Neural cell (in vitro differentiated cells): ENCODE results near the gene UBASH3B.
A peak's percentile ranks its signal among the peaks of the same experiment; 100 is the strongest.

Source experiments
- POLR2AphosphoS5 ChIP-seq: IDR thresholded peaks from 2 replicates; pipeline ENCODE4 v1.6.1; 2012
- RAD21 ChIP-seq: fragments of 450-650 bp; conservative IDR thresholded peaks from 2 replicates; pipeline ENCODE4 v1.6.1; 2014; ENCODE audit warnings: antibody characterized with exemption, mild to moderate bottlenecking, moderate library complexity
- SMC3 ChIP-seq: fragments of 450-650 bp; conservative IDR thresholded peaks from 2 replicates; pipeline ENCODE4 v1.6.1; 2014; ENCODE audit warnings: antibody characterized with exemption, mild to moderate bottlenecking, moderate library complexity; ENCODE audit not compliant: poor library complexity
- TAF1 ChIP-seq: IDR thresholded peaks from 2 replicates; pipeline ENCODE4 v1.6.1; 2012; ENCODE audit warnings: low read depth
- TF ChIP-seq, protein P1 (sequence below): fragments of 450-650 bp; IDR thresholded peaks from 2 replicates; pipeline ENCODE4 v1.5.1; 2014; ENCODE audit warnings: antibody characterized with exemption, mild to moderate bottlenecking, moderate library complexity; ENCODE audit not compliant: poor library complexity, severe bottlenecking

GRCh38 chr11:122763108-122763507, 107.6 kb downstream of the UBASH3B start:
- peak; percentile 54 for TF ChIP-seq POLR2AphosphoS5
- TF ChIP-seq, protein P1, sequence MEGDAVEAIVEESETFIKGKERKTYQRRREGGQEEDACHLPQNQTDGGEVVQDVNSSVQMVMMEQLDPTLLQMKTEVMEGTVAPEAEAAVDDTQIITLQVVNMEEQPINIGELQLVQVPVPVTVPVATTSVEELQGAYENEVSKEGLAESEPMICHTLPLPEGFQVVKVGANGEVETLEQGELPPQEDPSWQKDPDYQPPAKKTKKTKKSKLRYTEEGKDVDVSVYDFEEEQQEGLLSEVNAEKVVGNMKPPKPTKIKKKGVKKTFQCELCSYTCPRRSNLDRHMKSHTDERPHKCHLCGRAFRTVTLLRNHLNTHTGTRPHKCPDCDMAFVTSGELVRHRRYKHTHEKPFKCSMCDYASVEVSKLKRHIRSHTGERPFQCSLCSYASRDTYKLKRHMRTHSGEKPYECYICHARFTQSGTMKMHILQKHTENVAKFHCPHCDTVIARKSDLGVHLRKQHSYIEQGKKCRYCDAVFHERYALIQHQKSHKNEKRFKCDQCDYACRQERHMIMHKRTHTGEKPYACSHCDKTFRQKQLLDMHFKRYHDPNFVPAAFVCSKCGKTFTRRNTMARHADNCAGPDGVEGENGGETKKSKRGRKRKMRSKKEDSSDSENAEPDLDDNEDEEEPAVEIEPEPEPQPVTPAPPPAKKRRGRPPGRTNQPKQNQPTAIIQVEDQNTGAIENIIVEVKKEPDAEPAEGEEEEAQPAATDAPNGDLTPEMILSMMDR: no peak
- TF ChIP-seq TAF1: no peak
- TF ChIP-seq SMC3: no peak
- no peak for TF ChIP-seq RAD21
